GM18861 (cell line): Measurements from ENCODE around the gene ARL17B.
A peak's percentile ranks its signal among the peaks of the same experiment; 100 is the strongest.
"Not testable (repeated sequence)": the region's sequence is repeated elsewhere in the genome, so short reads cannot be mapped to it uniquely, and the experiment has no call there.

Experiments used
- ATAC-seq: cut with Tn5 transposase; IDR thresholded peaks from one replicate; pipeline ENCODE4 v1.9.1; 2021; ENCODE audit not compliant: unreplicated experiment

ARL17B gene

GRCh38 chr17:46252804-46253203 lies 108.8 kb downstream of the ARL17B start:
- ATAC-seq = not testable (repeated sequence)

GRCh38 chr17:46249153-46249552 lies 112.4 kb downstream of the ARL17B start:
- ATAC-seq = not testable (repeated sequence)

- ATAC-seq = not testable (repeated sequence)
Measured at GRCh38 chr17:46244949-46245768, 116.4 kb downstream of the ARL17B start.

DNA sequence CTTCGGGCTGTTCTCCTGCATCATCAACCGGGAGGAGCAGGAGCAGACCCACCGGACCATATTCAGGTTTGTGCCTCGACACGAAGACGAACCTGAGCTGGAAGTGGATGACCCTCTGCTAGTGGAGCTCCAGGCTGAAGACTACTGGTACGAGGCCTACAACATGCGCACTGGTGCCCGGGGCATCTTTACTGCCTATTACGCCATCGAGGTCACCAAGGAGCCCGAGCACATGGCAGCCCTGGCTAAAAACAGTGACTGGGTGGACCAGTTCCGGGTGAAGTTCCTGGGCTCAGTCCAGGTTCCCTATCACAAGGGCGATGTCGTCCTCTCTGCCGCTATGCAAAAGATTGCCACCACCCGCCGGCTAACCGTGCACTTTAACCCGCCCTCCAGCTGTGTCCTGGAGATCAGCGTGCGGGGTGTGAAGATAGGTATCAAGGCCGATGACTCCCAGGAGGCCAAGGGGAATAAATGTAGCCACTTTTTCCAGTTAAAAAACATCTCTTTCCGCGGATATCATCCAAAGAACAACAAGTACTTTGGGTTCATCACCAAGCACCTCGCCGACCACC lies 117.1 kb downstream of the ARL17B start:
- ATAC-seq = not testable (repeated sequence)

- not testable (repeated sequence) for ATAC-seq
Measured at GRCh38 chr17:46243928-46244327, 117.6 kb downstream of the ARL17B start.

- ATAC-seq = not testable (repeated sequence)
Measured at GRCh38 chr17:46243505-46243904, 118.1 kb downstream of the ARL17B start.

GRCh38 chr17:46231359-46231758 lies 130.2 kb downstream of the ARL17B start:
- ATAC-seq = not testable (repeated sequence)

- ATAC-seq = peak; percentile 93
Measured at GRCh38 chr17:46225274-46225794, 136.2 kb downstream of the ARL17B start.

GRCh38 chr17:46224864-46225263 lies 136.7 kb downstream of the ARL17B start:
- ATAC-seq = peak; percentile 29
